GM20000 (cell line): ENCODE results near the gene PSD4.

Experiments
- DNase-seq: peaks from one replicate; pipeline ENCODE4 v3.0.0; 2012; ENCODE audit warnings: low spot score
- TF ChIP-seq, protein P1 (sequence below): IDR thresholded peaks from 2 replicates; pipeline ENCODE4 v1.5.1; 2012; ENCODE audit warnings: mild to moderate bottlenecking, control low read depth; ENCODE audit errors: extremely low read depth, missing control alignments

The PSD4 gene

DNA sequence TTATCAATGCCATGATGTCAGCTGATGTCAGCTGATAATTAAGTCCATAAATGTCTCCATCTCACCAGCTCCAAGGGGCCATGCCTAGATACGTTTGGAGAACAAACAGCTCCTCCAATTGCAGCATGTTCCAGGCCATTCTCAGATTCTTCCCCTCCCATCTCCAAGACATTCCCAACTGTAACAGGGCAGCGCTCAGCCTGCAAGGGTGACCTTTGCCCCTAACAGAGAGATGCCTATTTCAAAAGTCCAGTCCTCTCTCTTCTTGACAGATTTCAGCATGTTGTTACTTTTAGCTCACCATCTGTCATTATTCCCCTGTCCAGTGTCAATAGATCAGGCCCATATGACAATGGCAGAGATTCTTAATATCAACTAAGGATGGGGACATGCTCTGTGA lies 9.9 kb downstream of the PSD4 start:
- TF ChIP-seq, protein P1, sequence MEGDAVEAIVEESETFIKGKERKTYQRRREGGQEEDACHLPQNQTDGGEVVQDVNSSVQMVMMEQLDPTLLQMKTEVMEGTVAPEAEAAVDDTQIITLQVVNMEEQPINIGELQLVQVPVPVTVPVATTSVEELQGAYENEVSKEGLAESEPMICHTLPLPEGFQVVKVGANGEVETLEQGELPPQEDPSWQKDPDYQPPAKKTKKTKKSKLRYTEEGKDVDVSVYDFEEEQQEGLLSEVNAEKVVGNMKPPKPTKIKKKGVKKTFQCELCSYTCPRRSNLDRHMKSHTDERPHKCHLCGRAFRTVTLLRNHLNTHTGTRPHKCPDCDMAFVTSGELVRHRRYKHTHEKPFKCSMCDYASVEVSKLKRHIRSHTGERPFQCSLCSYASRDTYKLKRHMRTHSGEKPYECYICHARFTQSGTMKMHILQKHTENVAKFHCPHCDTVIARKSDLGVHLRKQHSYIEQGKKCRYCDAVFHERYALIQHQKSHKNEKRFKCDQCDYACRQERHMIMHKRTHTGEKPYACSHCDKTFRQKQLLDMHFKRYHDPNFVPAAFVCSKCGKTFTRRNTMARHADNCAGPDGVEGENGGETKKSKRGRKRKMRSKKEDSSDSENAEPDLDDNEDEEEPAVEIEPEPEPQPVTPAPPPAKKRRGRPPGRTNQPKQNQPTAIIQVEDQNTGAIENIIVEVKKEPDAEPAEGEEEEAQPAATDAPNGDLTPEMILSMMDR: no peak
- DNase-seq: no peak

DNA sequence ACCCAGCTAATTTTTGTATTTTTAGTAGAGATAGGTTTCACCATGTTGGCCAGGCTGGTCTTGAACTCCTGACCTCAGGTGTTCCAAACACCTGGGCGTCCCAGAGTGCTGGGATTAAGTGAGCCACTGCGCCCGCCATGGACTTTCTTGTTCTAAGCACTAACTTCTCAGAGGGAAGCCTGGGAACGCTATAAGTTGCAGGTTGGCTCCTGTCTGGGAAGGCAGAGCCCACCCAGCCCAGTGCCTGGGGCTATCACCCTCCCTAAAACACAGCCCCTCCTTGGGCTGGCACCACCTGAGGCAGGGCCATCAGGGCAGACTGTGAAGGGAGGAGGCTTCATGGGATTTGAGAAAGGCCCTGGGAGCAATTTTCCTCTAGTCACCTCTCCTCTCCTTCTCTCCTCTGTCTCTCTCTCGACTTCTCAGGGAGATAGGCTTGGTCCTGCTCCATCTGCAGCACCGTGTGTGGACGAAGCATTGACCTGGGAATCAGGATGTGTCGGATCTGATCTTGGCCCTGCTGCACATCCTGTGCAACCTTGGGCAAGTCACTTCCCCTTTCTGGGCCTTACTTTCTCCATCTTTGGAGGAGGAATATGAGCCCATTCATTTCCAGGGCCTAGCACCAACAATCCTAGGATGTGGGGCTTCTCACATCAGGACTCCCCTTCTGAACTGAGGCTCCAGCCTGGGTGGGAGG lies 10.9 kb downstream of the PSD4 start:
- DNase-seq: no peak
- TF ChIP-seq, protein P1: no peak

DNA sequence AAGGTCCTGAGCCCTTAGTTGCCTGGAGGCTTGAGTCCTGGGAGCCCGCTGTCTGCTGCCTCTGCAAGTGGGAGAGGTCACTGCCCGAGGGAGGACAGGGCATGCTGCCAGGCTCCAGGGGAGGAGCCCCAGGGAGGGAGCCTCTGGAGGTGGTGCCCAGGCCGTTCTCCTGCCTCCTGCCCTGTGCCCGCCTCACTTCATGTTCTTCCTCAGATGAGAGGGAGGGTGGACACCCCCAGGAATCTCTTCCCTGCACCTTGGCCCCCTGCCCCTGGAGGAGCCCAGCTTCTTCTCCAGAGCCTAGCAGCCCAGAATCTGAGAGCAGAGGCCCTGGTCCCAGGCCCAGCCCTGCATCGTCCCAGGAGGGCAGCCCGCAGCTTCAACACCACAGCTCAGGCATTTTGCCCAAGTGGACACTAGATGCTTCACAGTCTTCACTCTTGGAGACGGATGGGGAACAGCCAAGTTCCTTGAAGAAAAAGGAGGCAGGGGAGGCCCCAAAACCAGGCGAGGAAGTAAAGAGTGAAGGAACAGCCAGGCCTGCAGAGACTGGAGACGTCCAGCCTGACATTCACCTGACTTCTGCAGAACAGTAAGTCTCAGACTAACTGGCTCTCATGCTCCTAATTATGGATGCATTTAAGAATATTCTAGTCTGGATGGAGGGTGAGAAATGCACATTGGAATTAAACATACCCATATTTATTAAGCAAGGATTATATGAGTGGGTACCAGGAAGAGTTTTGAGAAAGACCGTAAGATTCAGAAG lies 12.1 kb downstream of the PSD4 start:
- TF ChIP-seq, protein P1: no peak
- DNase-seq: no peak

DNA sequence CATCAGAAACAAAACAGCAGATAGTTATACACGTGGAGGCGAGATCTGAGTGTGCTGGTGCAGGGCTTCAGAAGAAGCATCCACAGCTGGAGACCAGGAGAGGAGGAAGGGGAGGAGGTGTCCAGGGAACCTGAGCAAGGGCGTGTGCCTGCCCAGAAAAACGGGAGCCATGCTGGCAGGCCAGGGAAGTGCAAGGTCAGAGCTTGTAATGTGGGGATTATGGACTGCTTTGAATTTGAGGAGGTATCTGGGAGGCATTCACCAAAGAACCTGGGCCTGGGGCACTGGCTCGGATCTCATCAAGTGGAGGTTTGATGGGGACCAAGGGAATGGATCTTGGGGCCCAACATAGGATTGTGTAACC lies 12.6 kb downstream of the PSD4 start:
- TF ChIP-seq, protein P1: no peak
- DNase-seq: no peak

DNA sequence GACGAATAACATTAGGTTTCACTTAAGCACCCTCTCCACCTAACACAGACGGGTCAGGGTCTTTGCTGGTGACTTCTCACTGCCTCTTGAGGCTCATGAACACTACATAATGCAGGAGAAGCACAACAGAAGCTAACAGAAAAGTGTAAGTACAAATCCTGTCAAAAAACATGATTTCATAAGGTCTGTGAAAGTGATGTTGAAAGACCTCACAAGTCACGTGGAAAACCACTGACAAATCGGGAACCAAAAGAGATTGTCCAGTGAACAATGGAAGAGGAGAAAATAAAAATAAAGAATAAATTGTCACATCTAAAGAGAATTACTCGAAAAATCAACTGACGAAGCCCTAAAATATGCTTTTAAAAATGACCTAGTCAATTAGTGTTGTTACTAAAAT lies 14.0 kb downstream of the PSD4 start:
- DNase-seq: no peak
- TF ChIP-seq, protein P1: no peak

DNA sequence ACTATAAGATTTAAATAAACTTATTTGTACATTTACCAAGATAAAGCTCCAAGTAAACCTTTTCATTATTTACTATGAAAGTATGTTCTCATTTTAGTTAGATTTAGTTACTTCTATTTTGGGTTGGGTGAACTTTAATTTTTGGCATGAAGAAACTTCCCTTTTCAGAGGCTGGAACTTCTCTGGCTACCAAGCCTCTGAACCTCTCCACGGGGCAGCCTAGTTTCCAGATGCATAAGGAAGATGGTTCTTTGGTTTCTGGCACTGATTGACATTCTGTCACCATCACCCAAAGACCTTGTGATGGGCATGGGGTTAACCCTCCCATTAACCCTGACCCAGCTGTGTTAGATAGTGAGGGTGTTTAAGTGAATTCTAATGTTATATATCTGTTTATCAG lies 17.1 kb downstream of the PSD4 start:
- DNase-seq: no peak
- TF ChIP-seq, protein P1: no peak

DNA sequence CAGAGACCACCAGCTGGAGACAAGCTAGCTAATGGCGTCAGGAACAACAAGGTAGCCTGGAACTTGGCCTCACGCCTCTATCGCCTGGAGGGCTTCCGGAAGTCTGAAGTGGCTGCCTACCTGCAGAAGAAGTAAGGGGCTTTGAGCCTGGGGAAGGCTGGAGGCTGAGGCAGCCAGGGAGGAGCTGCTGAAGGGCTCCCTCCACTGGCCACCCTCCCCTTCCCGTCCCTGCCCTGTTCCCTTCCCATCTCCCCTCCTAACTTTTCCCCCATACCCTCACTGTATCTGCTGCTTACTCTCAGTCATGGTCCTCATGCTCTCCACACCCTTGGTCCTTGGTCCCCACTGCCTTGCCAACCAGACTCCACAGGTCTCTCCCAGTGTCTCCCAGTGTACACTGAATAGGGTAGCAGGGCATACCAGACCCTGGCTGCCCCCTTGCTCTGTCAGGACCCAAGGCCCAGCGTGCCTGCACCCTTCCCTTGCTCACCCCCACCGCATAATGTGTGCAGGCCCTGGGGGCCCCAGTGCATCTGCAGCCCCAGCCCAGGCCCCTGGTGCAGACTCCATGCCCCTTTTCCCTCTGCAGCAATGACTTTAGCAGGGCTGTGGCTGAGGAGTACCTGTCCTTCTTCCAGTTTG lies 18.8 kb downstream of the PSD4 start:
- no peak for DNase-seq
- TF ChIP-seq, protein P1: no peak
